ENCODE results near the gene CBLN4.

CBLN4 gene

GRCh38 chr20:55977690-55978459 lies 27.4 kb downstream of the CBLN4 start:
- no peak for TF ChIP-seq GATA3 (IDR thresholded peaks at IDR 0.05; ENCODE audit: low read depth, low read length)
- no peak for TF ChIP-seq GATA2 (IDR thresholded peaks at IDR 0.05; ENCODE audit: low read depth, low read length)

- no peak for TF ChIP-seq GATA3 (IDR thresholded peaks at IDR 0.05; ENCODE audit: low read depth, low read length)
- no peak for TF ChIP-seq GATA2 (IDR thresholded peaks at IDR 0.05; ENCODE audit: low read depth, low read length)
Observed at GRCh38 chr20:55974491-55975202, 30.7 kb downstream of the CBLN4 start.

- TF ChIP-seq GATA2 (IDR thresholded peaks at IDR 0.05; ENCODE audit: low read depth, low read length) (no peak), GATA3 (IDR thresholded peaks at IDR 0.05; ENCODE audit: low read depth, low read length) (no peak)
Observed at GRCh38 chr20:55964790-55965189, 40.5 kb downstream of the CBLN4 start.

GRCh38 chr20:55961376-55962330 lies 43.7 kb downstream of the CBLN4 start:
- TF ChIP-seq GATA3 (IDR thresholded peaks at IDR 0.05; ENCODE audit: low read depth, low read length) = no peak
- TF ChIP-seq GATA2 (IDR thresholded peaks at IDR 0.05; ENCODE audit: low read depth, low read length) = no peak

GRCh38 chr20:55953201-55953600 lies 52.1 kb downstream of the CBLN4 start:
- TF ChIP-seq GATA3 (IDR thresholded peaks at IDR 0.05; ENCODE audit: low read depth, low read length) = no peak
- no peak for TF ChIP-seq GATA2 (IDR thresholded peaks at IDR 0.05; ENCODE audit: low read depth, low read length)

GRCh38 chr20:55947701-55948100 lies 57.6 kb downstream of the CBLN4 start:
- no peak for TF ChIP-seq GATA2 (IDR thresholded peaks at IDR 0.05; ENCODE audit: low read depth, low read length)
- TF ChIP-seq GATA3 (IDR thresholded peaks at IDR 0.05; ENCODE audit: low read depth, low read length) = no peak

All from SH-SY5Y (cell line).